Measurements from ENCODE around the gene ATP1A4. TPM values are rescaled to one million over a fixed set of nuclear protein-coding genes. Genes with fewer than 3 reads are reported as not detected.

Gene ATP1A4
- total RNA-seq, 1 donor from 2014 or later = not detected

DNA sequence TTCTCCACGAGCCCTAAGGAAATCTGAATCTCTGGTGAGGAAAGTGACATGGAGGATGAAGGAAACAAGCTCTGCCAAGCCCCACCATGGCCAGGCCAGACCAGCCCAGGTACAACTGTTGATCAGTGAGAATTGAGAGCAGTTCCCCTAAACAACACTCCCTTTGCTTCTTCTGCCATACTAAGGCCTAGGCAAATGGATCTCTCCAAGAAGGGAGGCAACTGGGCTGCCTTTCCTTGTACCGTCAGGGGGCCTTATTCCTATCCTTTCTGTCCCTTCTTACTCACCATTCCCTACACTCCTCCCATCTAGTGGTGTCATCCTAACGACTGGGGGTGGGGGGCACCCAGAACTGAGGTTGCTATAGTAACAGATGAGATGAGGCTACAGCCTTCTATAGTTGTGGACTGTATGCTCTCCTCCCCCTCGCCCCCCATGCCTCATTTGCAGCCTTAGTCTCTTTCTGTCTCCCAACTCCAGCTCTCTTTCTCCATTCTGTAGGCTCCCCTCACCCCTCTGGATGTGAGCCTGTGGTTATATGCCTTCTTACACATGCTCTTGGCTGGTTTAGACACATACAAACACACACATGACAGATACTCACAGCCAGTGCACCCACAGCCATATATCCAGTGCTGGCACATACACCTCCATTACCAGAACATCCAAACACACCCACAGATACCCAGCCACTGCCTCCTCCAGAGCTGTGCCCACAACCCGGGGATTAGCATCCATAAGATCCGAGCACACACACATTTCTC lies 57.3 kb downstream of the ATP1A4 start:
- peaks cover 9% of the 10 kb centered on the region for H3K36me3 ChIP-seq (ENCODE audit: control insufficient read depth, insufficient read depth, low read length)
- no peak overlapping the region for H3K4me3 ChIP-seq (ENCODE audit: low read depth, low read length)
- H3K27me3 ChIP-seq (ENCODE audit: control insufficient read depth, insufficient read depth, low read length) = no peaks in the 10 kb centered on the region
- no peak for DNase-seq (ENCODE audit: low read depth)
- TF ChIP-seq, protein P1, sequence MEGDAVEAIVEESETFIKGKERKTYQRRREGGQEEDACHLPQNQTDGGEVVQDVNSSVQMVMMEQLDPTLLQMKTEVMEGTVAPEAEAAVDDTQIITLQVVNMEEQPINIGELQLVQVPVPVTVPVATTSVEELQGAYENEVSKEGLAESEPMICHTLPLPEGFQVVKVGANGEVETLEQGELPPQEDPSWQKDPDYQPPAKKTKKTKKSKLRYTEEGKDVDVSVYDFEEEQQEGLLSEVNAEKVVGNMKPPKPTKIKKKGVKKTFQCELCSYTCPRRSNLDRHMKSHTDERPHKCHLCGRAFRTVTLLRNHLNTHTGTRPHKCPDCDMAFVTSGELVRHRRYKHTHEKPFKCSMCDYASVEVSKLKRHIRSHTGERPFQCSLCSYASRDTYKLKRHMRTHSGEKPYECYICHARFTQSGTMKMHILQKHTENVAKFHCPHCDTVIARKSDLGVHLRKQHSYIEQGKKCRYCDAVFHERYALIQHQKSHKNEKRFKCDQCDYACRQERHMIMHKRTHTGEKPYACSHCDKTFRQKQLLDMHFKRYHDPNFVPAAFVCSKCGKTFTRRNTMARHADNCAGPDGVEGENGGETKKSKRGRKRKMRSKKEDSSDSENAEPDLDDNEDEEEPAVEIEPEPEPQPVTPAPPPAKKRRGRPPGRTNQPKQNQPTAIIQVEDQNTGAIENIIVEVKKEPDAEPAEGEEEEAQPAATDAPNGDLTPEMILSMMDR (IDR thresholded peaks at IDR 0.05; ENCODE audit: insufficient read depth, low read length, poor library complexity, severe bottlenecking) = no peak

DNA sequence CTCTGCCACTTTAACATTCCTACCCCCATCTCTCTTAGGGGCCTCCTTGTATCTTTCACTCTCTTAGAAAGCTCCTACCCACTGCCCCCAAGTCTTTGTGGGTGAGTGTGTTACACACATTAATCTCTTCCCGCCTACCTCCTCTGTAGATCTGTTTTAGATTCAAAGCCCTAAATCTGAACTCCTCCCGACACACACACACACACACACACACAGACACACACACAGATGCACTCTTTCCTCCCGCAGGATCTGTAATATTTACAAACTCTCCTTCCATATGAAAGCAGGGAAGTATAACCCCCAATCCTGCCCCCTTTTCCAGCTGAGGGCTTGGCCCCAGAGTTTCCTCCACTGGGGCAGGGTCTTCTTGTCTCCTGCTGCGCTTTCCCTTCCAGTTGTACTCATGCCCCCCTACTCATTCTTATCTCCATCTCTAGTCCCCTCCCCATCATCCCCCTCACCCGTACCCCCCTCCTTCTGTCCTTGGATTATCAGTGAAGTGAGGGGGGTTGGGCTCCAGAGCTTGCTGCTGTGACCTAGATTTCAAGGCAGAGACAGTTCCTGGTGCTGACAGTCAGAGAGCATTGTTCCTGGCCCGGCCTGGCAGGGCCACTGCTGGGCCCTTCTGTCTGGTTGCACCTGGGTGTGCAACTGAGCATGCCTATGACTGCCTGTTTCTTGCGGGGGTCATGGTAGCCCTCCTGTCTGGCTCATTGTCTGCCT lies 58.1 kb downstream of the ATP1A4 start:
- no peak for DNase-seq (ENCODE audit: low read depth)
- TF ChIP-seq, protein P1 (IDR thresholded peaks at IDR 0.05; ENCODE audit: insufficient read depth, low read length, poor library complexity, severe bottlenecking) = no peak
- Histone ChIP-seq H3K27me3 (ENCODE audit: control insufficient read depth, insufficient read depth, low read length) (no peaks in the 10 kb centered on the region), H3K4me3 (ENCODE audit: low read depth, low read length) (no peak overlapping the region), H3K36me3 (ENCODE audit: control insufficient read depth, insufficient read depth, low read length) (peaks cover 9% of the 10 kb centered on the region)

DNA sequence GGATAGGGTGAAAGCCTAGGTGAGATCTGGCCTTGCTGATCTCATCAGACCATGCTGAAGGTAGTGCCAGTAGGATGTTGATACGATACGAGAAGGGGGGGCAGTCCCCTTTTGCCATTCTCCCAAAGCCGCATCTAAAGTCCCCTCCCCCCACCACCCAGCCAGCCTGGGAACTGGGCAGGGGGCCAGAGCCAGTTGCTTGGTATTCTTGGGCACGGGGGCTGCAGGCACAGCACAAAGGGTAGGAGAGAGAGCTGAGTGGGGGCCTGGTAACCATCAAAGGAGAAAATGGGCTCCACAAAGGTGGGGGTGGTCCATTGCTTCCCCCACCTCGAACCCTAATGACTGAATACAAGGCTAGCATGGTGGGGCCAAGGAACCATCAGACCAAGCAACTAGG lies 59.2 kb downstream of the ATP1A4 start:
- Histone ChIP-seq H3K4me3 (ENCODE audit: low read depth, low read length) (no peak overlapping the region), H3K27me3 (ENCODE audit: control insufficient read depth, insufficient read depth, low read length) (no peaks in the 10 kb centered on the region), H3K36me3 (ENCODE audit: control insufficient read depth, insufficient read depth, low read length) (peaks cover 9% of the 10 kb centered on the region)
- TF ChIP-seq, protein P1 (IDR thresholded peaks at IDR 0.05; ENCODE audit: insufficient read depth, low read length, poor library complexity, severe bottlenecking) = no peak
- no peak for DNase-seq (ENCODE audit: low read depth)

DNA sequence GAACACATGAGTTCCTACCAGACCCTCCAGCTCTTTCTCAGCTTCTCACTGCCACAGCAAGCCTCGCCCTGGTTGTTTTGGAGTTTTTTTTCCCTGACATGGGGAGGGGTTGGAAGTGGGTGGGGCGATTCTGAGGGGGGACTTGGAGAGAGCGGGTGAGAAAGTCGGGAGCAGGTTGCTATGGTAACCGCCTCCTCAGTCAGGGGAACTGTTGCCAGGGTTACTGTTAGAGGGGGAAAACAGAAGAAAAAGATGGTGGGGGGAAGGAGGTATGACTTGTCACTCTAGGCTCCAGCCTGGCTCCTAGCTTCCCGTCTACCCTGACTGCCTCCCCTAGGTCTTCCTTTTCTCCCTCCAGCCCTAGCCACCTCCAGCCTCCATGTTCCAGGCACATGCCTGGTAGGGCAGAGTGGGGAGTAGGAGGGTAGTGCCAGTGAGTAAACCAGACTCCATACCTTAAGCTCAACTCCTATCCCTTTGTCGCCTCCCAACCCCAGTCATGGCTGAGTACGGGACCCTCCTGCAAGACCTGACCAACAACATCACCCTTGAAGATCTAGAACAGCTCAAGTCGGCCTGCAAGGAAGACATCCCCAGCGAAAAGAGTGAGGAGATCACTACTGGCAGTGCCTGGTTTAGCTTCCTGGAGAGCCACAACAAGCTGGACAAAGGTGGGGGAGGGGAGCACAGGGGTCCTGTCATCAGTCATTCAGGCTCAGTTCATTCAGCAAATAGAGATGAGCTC lies 59.8 kb downstream of the ATP1A4 start:
- Histone ChIP-seq H3K27me3 (ENCODE audit: control insufficient read depth, insufficient read depth, low read length) (no peaks in the 10 kb centered on the region), H3K4me3 (ENCODE audit: low read depth, low read length) (no peak overlapping the region), H3K36me3 (ENCODE audit: control insufficient read depth, insufficient read depth, low read length) (peaks cover 9% of the 10 kb centered on the region)
- TF ChIP-seq, protein P1 (IDR thresholded peaks at IDR 0.05; ENCODE audit: insufficient read depth, low read length, poor library complexity, severe bottlenecking) = no peak
- DNase-seq (ENCODE audit: low read depth) = no peak

DNA sequence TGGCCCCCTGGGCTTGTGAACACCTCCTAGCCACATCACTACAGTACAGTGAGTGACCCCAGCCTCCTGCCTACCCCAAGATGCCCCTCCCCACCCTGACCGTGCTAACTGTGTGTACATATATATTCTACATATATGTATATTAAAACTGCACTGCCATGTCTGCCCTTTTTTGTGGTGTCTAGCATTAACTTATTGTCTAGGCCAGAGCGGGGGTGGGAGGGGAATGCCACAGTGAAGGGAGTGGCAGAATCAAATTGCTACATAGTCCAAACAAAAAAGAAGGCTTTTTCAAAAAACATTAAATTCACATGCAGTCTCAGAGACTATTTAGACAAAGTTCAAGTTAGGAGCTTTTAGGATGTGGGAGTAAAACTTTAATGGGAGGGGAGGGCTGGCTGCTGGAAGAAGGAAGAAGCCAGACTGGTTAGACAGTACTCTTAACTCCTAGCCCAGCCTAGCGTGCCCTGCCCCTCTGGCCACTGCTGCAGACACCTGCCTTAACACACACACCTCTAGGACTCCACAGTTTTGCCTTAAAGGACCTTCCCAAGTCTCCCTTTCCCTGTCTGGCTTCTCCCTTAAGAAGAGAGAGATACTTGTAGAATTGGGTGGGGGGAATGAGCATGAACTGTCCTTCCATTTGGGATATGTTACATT lies 63.2 kb downstream of the ATP1A4 start:
- TF ChIP-seq, protein P1 (IDR thresholded peaks at IDR 0.05; ENCODE audit: insufficient read depth, low read length, poor library complexity, severe bottlenecking) = no peak

More for the DNA sequence above, 63.2 kb downstream of the ATP1A4 start:
- Histone ChIP-seq H3K36me3 (ENCODE audit: control insufficient read depth, insufficient read depth, low read length) (peaks cover 6% of the 10 kb centered on the region), H3K27me3 (ENCODE audit: control insufficient read depth, insufficient read depth, low read length) (no peaks in the 10 kb centered on the region), H3K4me3 (ENCODE audit: low read depth, low read length) (no peak overlapping the region)
- DNase-seq (ENCODE audit: low read depth) = no peak
